Epidermal melanocyte (primary cell): ENCODE results near the gene GPT2.
"Not testable (repeated sequence)": the region's sequence is repeated elsewhere in the genome, so short reads cannot be mapped to it uniquely, and the experiment has no call there.

Experiments used
- DNase-seq: peaks from one replicate; pipeline ENCODE4 v3.0.0; 2011; ENCODE audit warnings: low spot score; ENCODE audit not compliant: insufficient read length

Gene GPT2

GRCh38 chr16:46920402-46921068 lies 36.4 kb downstream of the GPT2 start:
- DNase-seq = no peak

GRCh38 chr16:46922239-46922638 lies 38.1 kb downstream of the GPT2 start:
- no peak for DNase-seq

GRCh38 chr16:46923513-46924295 lies 39.5 kb downstream of the GPT2 start:
- DNase-seq = no peak

GRCh38 chr16:46924402-46924801 lies 40.2 kb downstream of the GPT2 start:
- no peak for DNase-seq

- no peak for DNase-seq
These were observed 42.5 kb downstream of the GPT2 start for GRCh38 chr16:46926470-46927225.

- DNase-seq = no peak
These were observed 43.1 kb downstream of the GPT2 start for GRCh38 chr16:46927273-46927672.

- no peak for DNase-seq
These were observed 44.6 kb downstream of the GPT2 start for GRCh38 chr16:46928811-46929210.

GRCh38 chr16:46929378-46930332 lies 45.5 kb downstream of the GPT2 start:
- no peak for DNase-seq

- DNase-seq = no peak
These were observed 46.7 kb downstream of the GPT2 start for GRCh38 chr16:46930861-46931260.

GRCh38 chr16:46932802-46933201 lies 48.6 kb downstream of the GPT2 start:
- no peak for DNase-seq

GRCh38 chr16:46937536-46937935 lies 53.4 kb downstream of the GPT2 start:
- no peak for DNase-seq

GRCh38 chr16:46944713-46945112 lies 60.6 kb downstream of the GPT2 start:
- not testable (repeated sequence) for DNase-seq

GRCh38 chr16:46947900-46948547 lies 63.9 kb downstream of the GPT2 start:
- DNase-seq = no peak

GRCh38 chr16:46948548-46949166 lies 64.5 kb downstream of the GPT2 start:
- no peak for DNase-seq

GRCh38 chr16:46949241-46949892 lies 65.2 kb downstream of the GPT2 start:
- no peak for DNase-seq

GRCh38 chr16:46950009-46950408 lies 65.8 kb downstream of the GPT2 start:
- DNase-seq = no peak

GRCh38 chr16:46954562-46954961 lies 70.4 kb downstream of the GPT2 start:
- no peak for DNase-seq

GRCh38 chr16:46961373-46962353 lies 77.5 kb downstream of the GPT2 start:
- DNase-seq = no peak
